AG10803 (cell line): ENCODE measurements around the gene MORN1.

Experiments
- DNase-seq: peaks from one replicate; pipeline ENCODE4 v3.0.0; 2010; ENCODE audit warnings: low read depth
- H3K4me3 ChIP-seq: 2 replicates; pipeline ENCODE4 v1.5.1; 2011; ENCODE audit warnings: mild to moderate bottlenecking, low read length, control low read depth
- CTCF ChIP-seq: conservative IDR thresholded peaks from 2 replicates; pipeline ENCODE4 v1.5.1; 2011; ENCODE audit warnings: mild to moderate bottlenecking, low read length, control low read depth, inconsistent platforms

MORN1 gene

DNA sequence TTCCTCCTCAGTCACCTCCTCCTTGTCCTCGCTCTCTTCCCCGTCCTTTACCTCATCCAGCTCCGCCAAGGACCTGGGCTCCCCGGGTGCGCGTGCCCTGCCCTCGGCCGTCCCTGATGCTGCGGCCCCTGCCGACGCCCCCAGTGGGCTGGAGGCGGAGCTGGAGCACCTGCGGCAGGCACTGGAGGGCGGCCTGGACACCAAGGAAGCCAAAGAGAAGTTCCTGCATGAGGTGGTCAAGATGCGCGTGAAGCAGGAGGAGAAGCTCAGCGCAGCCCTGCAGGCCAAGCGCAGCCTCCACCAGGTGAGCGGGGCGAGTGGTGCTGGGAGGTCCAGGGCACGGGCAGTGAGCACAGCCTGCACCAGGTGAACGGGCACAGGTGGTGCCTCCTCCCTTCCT, 87.1 kb downstream of the MORN1 start:
- no peak overlapping the region for H3K4me3 ChIP-seq
- DNase-seq: no peak
- no peak for TF ChIP-seq CTCF

DNA sequence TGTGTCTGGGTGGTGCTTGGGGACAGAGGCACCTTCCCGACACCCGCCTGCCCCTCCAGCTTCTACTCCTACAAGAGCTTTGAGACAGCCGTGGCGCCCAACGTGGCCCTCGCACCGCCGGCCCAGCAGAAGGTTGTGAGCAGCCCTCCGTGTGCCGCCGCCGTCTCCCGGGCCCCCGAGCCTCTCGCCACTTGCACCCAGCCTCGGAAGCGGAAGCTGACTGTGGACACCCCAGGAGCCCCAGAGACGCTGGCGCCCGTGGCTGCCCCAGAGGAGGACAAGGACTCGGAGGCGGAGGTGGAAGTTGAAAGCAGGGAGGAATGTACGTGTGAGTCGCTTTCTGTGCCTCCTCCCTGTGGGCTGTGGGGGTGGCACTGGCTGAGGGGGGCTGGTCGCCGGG, 87.6 kb downstream of the MORN1 start:
- TF ChIP-seq CTCF: no peak
- H3K4me3 ChIP-seq: no peak overlapping the region
- no peak for DNase-seq

DNA sequence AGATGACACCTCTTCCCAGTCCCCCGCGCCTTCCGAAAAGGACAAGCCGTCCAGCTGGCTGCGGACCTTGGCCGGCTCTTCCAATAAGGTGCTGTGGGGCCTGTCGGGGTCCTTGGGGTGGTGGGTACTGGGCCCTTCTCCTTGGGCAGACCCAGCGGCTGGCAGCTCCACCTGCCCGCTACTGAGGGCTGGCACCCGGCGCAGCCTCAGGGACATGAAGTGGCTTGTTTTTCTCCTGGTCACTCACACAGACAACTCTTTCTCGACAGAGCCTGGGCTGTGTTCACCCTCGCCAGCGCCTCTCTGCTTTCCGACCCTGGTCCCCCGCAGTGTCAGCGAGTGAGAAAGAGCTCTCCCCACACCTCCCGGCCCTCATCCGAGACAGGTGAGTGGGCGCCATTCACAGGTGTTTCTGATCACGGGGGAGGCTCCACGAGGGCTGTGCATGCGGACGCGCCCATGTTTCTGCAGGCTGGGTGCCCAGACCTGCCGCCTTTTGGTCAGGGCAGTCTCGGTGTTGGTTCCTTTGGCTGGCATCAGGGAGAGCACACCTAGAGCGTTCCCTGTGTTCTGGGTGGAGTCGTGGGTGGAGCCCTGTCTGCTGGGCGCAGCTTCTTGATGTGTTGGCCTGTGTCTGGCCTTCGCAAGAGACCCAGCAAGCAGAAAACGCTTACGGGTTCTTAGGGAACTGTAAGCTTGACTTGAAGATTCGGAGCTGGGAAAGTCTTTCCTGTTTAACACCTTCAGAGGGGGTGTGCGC, 88.2 kb downstream of the MORN1 start:
- no peak for TF ChIP-seq CTCF
- no peak for DNase-seq
- H3K4me3 ChIP-seq: no peak overlapping the region

DNA sequence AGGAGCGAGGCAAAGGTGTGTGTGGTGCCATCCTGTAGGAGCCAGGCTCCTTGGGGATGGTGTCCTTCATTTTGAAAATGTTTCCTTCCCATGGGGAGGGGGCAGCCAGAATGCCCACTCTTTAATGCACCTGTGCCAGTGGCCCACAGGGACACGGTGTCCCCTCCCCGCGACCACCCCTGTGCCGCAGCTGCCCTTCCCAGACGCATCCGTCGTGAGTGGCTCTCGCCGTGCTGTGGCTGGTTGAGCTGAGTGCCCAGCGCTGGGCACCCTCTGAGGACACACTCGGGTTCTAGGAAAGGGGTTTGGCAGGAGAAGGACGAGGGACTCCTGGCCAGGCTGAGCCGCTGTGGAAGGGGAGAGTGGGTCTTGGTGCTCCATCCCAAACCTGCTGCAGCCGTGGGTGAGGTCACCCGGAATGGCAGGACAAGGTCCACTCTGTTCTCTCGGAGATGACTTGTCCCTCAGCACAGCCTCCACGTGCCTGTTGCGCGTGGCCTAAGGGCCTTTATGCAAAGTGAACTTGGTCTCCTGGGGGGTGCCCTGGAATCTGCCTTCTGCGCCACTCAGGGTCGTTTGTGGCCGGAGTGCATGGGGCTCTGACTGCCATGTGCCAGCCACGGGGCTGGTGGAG, 88.9 kb downstream of the MORN1 start:
- no peak overlapping the region for H3K4me3 ChIP-seq

GRCh38 chr1:2301607-2302291, 89.6 kb downstream of the MORN1 start:
- TF ChIP-seq CTCF: no peak
- no peak overlapping the region for H3K4me3 ChIP-seq
- no peak for DNase-seq

More for the DNA sequence above, 88.9 kb downstream of the MORN1 start:
- TF ChIP-seq CTCF: no peak
- DNase-seq: no peak

- TF ChIP-seq CTCF: no peak
- no peak for DNase-seq
- no peak overlapping the region for H3K4me3 ChIP-seq
Measured at GRCh38 chr1:2300851-2301606, 90.3 kb downstream of the MORN1 start.
